Loucy (cell line): Measurements from ENCODE around the gene FGGY.

Experiments used
- H2AFZ ChIP-seq: fragments of 200-600 bp; sonication (generic); 2 replicates; pipeline ENCODE4 v1.6.0; 2016; ENCODE audit warnings: antibody characterized with exemption, mild to moderate bottlenecking, low read length, moderate library complexity
- H3F3A ChIP-seq: fragments of 200-600 bp; 2 replicates; pipeline ENCODE4 v1.6.0; 2016; ENCODE audit warnings: antibody characterized with exemption, low read depth, mild to moderate bottlenecking
- H3K27me3 ChIP-seq: fragments of 200-600 bp; sonication (generic); 2 replicates; pipeline ENCODE4 v1.6.1; 2014; ENCODE audit warnings: low read length, mild to moderate bottlenecking; ENCODE audit not compliant: insufficient read depth, poor library complexity, severe bottlenecking
- H3K36me3 ChIP-seq: fragments of 200-600 bp; sonication (generic); 2 replicates; pipeline ENCODE4 v1.6.1; 2016; ENCODE audit warnings: low read length; ENCODE audit not compliant: insufficient read depth
- H3K4me1 ChIP-seq: fragments of 200-600 bp; sonication (generic); 2 replicates; pipeline ENCODE4 v1.5.1; 2014; ENCODE audit warnings: low read length, mild to moderate bottlenecking; ENCODE audit not compliant: insufficient read depth, poor library complexity, severe bottlenecking
- H3K4me2 ChIP-seq: fragments of 200-600 bp; sonication (generic); 2 replicates; pipeline ENCODE4 v1.6.0; 2014; ENCODE audit warnings: antibody characterized with exemption, low read length, low read depth, mild to moderate bottlenecking; ENCODE audit not compliant: poor library complexity, severe bottlenecking
- H3K4me3 ChIP-seq: fragments of 200-600 bp; sonication (generic); 2 replicates; pipeline ENCODE4 v1.5.1; 2014; ENCODE audit warnings: low read length, mild to moderate bottlenecking, mixed read lengths; ENCODE audit not compliant: poor library complexity, severe bottlenecking
- H3K79me2 ChIP-seq: fragments of 200-600 bp; sonication (generic); 2 replicates; pipeline ENCODE4 v1.6.1; 2014; ENCODE audit warnings: low read length; ENCODE audit not compliant: insufficient read depth
- H3K9ac ChIP-seq: fragments of 200-600 bp; sonication (generic); 2 replicates; pipeline ENCODE4 v1.6.0; 2014; ENCODE audit warnings: mild to moderate bottlenecking, low read depth, low read length, moderate library complexity; ENCODE audit not compliant: poor library complexity, severe bottlenecking
- H3K9me2 ChIP-seq: fragments of 200-600 bp; sonication (generic); replicated peaks from 2 replicates; pipeline ENCODE4 v1.6.1; 2016; ENCODE audit warnings: low read depth, low read length, mixed read lengths
- H3K9me3 ChIP-seq: fragments of 200-600 bp; sonication (generic); 2 replicates; pipeline ENCODE4 v1.6.1; 2014; ENCODE audit warnings: mild to moderate bottlenecking, antibody characterized with exemption, low read length, low read depth; ENCODE audit not compliant: insufficient read depth
- H4K20me1 ChIP-seq: fragments of 200-600 bp; sonication (generic); 2 replicates; pipeline ENCODE4 v1.6.0; 2014; ENCODE audit warnings: antibody characterized with exemption, low read length, mild to moderate bottlenecking; ENCODE audit not compliant: insufficient read depth, poor library complexity, severe bottlenecking
- EZH2phosphoT487 ChIP-seq: fragments of 200-600 bp; IDR thresholded peaks from 2 replicates; pipeline ENCODE4 v1.6.1; 2018; ENCODE audit warnings: antibody characterized with exemption, mild to moderate bottlenecking, moderate library complexity, borderline replicate concordance
- TF ChIP-seq, protein P1 (sequence below): fragments of 200-600 bp; sonication (generic); conservative IDR thresholded peaks from 2 replicates; pipeline ENCODE4 v1.5.1; 2014; ENCODE audit warnings: mild to moderate bottlenecking, antibody characterized with exemption, low read length

FGGY gene

DNA sequence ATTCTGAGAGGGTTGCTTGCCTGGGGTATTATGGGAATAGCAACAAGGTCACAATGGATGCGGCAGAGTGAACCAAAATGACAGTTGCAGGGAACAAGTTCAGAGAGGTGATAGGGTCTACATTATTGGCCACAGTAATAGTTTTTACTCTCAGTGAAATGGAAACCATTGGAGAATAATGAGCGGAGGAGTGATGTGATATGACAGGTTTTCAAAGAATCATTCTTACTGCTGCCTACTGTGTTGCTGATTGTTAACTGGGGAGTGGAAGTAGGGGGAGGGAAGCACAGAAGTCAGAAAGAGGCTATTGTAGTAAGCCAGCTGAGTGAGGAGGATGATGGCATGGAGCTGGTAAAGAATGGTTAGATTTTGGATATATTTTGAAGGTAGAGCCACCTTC, 322.7 kb downstream of the FGGY start:
- Histone ChIP-seq H3K27me3 (no peaks in the 10 kb centered on the region), H3K4me1 (peaks cover 10% of the 10 kb centered on the region), H4K20me1 (no peaks in the 10 kb centered on the region), H3K4me2 (no peak overlapping the region), H3K9ac (no peak overlapping the region), H3F3A (no peaks in the 10 kb centered on the region), H2AFZ (no peak overlapping the region), H3K36me3 (no peaks in the 10 kb centered on the region), H3K79me2 (no peaks in the 10 kb centered on the region), H3K9me3 (no peaks in the 10 kb centered on the region), H3K4me3 (no peak overlapping the region), H3K9me2 (no peaks in the 10 kb centered on the region)
- TF ChIP-seq EZH2phosphoT487 = no peak
- TF ChIP-seq, protein P1, sequence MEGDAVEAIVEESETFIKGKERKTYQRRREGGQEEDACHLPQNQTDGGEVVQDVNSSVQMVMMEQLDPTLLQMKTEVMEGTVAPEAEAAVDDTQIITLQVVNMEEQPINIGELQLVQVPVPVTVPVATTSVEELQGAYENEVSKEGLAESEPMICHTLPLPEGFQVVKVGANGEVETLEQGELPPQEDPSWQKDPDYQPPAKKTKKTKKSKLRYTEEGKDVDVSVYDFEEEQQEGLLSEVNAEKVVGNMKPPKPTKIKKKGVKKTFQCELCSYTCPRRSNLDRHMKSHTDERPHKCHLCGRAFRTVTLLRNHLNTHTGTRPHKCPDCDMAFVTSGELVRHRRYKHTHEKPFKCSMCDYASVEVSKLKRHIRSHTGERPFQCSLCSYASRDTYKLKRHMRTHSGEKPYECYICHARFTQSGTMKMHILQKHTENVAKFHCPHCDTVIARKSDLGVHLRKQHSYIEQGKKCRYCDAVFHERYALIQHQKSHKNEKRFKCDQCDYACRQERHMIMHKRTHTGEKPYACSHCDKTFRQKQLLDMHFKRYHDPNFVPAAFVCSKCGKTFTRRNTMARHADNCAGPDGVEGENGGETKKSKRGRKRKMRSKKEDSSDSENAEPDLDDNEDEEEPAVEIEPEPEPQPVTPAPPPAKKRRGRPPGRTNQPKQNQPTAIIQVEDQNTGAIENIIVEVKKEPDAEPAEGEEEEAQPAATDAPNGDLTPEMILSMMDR = no peak

DNA sequence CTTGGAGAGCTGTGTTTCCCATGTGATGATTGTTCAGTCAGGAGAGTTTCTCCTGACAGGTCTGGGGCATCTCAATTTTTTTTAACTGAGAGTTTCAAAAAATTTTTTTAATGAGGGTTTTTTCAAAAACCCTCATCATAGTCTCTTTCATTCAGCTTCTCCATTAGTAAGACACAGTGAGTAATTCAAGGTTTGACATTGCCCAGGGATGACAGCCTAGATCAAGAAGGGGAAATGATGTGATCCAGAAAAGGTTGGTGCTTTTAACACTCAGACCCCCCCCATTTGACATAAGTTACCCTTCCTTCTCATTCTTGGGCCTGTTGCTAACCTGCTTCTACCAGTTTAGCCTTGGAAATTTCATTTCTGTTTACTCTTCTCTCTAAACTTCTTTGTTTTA, 328.5 kb downstream of the FGGY start:
- no peaks in the 10 kb centered on the region for H3F3A ChIP-seq
- no peaks in the 10 kb centered on the region for H4K20me1 ChIP-seq
- H3K4me1 ChIP-seq = peaks cover 10% of the 10 kb centered on the region
- H3K9me2 ChIP-seq = no peaks in the 10 kb centered on the region
- no peak overlapping the region for H3K4me2 ChIP-seq
- H3K4me3 ChIP-seq = no peak overlapping the region
- no peaks in the 10 kb centered on the region for H3K36me3 ChIP-seq
- no peak overlapping the region for H2AFZ ChIP-seq
- no peak for TF ChIP-seq EZH2phosphoT487
- TF ChIP-seq, protein P1 = no peak
- H3K27me3 ChIP-seq = no peaks in the 10 kb centered on the region
- no peaks in the 10 kb centered on the region for H3K9me3 ChIP-seq
- H3K79me2 ChIP-seq = no peaks in the 10 kb centered on the region
- no peak overlapping the region for H3K9ac ChIP-seq

DNA sequence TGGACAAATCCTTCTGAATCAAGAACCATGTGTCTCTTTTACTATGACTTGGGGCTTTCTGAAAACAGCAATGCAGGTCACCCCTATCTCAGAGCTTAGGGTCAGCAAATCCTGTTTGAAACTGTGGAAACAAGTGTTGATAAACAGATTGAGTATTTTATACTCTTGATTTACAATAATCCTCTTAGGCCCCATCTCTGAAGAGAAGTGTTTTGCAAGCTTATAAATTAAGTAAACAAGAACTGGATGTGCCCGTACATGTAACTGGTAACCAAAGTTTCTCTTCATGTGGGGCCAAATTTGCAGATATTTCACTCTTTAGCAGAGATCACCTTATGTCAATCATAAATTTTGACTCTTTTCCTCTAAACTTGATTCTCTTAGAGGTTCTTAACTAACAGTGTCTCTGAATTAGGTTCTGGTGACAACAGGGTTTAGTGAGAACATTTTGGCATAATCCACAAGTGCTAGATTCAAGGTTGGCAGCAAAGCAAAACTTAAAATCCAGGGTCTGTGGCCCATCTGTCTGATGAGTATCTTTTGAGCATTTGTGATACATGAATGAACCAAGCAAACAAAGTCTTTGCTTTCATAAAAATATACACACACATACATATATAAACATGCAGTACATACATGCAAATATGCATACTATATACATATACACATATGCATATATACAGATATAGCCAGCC, 334.8 kb downstream of the FGGY start:
- no peak overlapping the region for H3K9ac ChIP-seq
- no peaks in the 10 kb centered on the region for H3K4me1 ChIP-seq
- H3K4me2 ChIP-seq = no peak overlapping the region
- TF ChIP-seq, protein P1 = no peak
- TF ChIP-seq EZH2phosphoT487 = no peak
- no peak overlapping the region for H2AFZ ChIP-seq
- H3K27me3 ChIP-seq = no peaks in the 10 kb centered on the region
- no peaks in the 10 kb centered on the region for H3K9me3 ChIP-seq
- no peaks in the 10 kb centered on the region for H3F3A ChIP-seq
- no peak overlapping the region for H3K4me3 ChIP-seq
- H3K36me3 ChIP-seq = no peaks in the 10 kb centered on the region
- H3K9me2 ChIP-seq = no peaks in the 10 kb centered on the region
- H4K20me1 ChIP-seq = no peaks in the 10 kb centered on the region
- H3K79me2 ChIP-seq = no peaks in the 10 kb centered on the region
